CD4-positive, alpha-beta T cell treated with Interleukin-6 at 100 ng/mL for 8 hours (primary cell): Measurements from ENCODE around the gene MUTYH.
A peak's percentile ranks its signal among the peaks of the same experiment; 100 is the strongest.
"Not testable (repeated sequence)": the region's sequence is repeated elsewhere in the genome, so short reads cannot be mapped to it uniquely, and the experiment has no call there.

ENCODE experiments used
- DNase-seq: peaks from one replicate; pipeline ENCODE4 v3.0.0-alpha.2; 2020; ENCODE audit warnings: mixed read lengths, low spot score

Gene MUTYH

GRCh38 chr1:45339789-45340558, at the start of gene MUTYH, which contains the start of gene TOE1:
MUTYH (minus strand) TSS chr1:45340440; CDS start chr1:45334505, 5,935 bp downstream.
TOE1 (plus strand) TSS chr1:45340170; CDS start chr1:45340253, 83 bp downstream.
- DNase-seq, result peak; percentile 90

DNA sequence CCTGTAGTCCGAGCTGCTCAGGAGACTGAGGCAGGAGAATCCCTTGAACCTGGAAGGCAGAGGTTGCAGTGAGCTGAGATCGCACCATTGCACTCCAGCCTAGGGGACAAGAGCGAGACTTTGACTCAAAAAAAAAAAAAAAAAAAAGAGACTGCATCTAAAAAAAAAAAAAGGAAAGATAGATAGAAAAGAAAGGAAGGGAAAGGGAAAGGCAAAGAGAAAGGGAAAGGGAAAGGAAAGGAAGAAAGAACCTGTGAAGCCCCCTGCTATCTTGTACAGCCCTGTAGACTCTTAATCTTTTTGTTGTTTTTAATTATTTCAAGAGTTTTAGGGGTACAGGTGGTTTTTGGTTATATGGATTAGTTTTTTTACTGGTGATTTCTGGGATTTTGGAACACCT, 46.0 kb upstream of the MUTYH start:
- no peak for DNase-seq

DNA sequence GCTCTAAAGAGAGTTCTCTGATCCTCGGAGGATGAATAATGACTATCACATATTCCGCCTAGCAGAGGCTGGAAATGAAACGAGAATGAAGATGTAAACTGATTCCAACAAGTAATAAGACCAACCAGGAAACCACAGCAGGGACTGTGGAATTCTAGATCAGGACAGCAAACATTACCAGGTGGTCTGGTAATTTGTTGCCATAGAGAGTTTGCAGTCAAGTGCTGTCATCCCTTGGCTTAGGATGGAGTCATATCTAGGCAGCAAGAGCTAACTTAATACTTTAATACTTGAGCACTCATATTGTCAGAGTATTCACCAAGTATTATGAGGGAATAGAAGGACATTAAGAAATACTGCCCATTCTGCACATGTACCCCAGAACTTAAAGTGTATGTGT, 45.1 kb upstream of the MUTYH start:
- no peak for DNase-seq

DNA sequence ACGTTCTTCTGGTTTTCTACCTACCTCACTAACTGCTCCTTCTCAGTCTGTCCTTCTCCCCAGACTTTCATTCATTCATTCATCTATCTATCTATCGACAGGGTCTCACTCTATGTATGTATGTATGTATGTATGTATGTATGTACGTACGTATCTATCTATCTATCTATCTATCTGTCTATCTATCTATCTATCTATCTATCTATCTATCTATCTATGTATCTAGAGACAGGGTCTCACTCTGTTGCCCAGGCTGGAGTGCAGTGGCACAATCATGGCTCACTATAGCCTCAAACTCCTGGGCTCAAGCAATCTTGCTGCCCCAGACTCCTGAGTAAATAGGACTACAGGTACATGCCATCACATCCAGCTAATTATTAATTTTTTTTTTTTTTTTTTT, 44.0 kb upstream of the MUTYH start:
- DNase-seq, result not testable (repeated sequence)

DNA sequence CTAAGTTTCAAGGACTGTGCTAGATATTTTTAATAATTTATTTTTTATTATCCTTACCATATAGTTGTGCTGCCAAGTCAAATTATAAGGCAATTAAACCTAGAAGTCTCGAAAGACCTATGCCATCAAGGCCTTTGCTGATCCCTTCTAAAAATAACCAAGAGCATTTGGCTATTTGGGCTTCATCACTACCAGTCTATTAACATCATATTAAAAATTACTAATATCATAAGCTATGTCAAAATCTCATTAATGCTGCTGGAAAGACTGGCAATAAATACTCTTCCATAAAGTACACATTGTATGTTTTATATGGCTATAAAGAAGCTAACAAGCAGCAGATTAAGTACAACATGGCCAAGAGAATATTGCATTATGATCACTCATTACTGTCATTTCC, 43.0 kb upstream of the MUTYH start:
- no peak for DNase-seq

DNA sequence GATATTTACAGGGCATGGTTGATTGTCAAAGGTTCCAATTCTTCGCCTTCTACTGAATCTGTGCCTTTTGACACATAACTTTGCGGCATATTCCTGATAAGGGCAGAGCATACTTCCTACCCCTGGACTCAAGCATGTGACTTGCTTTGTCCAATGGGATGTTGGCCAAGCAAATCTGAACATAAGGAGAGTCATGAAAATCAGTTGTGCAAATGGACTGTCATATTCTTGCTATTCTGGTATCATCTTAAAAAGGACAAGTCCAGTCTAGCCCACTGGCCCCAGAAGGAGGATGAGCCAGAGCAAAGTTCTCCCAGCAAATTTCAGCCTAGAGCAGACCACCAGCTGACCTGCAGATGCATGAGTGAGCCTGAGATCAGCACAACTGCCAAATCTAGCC, 41.0 kb upstream of the MUTYH start:
- DNase-seq, result no peak

GRCh38 chr1:45380730-45381129, 40.5 kb upstream of the MUTYH start:
- no peak for DNase-seq

GRCh38 chr1:45380125-45380524, 39.9 kb upstream of the MUTYH start:
- no peak for DNase-seq

DNA sequence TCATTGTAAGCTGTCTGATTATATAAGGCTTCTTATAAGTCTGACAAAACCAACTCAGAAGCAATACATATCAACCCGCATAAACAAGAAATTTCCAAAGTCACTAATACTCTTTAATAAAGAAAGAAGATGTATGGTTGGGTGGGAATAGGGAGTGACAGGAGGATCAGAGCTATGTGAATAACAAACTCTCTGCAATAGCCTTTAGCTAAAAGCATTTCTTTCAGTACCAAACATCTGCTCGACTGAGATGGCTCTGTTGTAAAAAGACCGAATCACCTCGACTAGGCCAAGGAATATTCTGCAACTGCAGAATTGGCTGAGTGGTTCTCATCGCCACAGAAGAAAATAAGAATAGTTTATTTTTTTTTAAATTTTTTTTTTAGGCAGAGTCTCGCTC, 39.3 kb upstream of the MUTYH start:
- DNase-seq, result no peak

GRCh38 chr1:45378184-45378583, 37.9 kb upstream of the MUTYH start:
- DNase-seq, result no peak

- no peak for DNase-seq
These were observed 35.2 kb upstream of the MUTYH start for GRCh38 chr1:45375104-45376090.

GRCh38 chr1:45373573-45373972, 33.3 kb upstream of the MUTYH start:
- DNase-seq, result no peak

DNA sequence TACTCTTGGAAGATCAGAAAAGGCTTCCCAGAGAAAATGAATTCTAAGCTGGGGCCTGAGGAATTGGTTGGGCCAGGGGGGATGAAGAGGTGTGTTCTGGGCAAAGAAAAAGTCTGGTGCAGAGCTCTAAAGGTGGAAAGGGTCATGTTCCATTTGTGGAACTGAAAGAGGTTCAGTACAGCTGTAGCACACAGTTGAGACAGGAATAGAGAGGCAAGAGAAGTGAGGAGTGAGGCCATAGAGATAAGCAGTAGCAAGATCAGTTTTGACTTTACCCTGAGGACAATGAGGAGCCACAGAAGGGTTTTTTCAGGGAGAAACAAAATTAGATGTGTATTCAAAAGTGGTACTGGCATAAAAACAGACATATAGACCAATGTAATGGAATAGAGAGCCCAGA, 30.3 kb upstream of the MUTYH start:
- DNase-seq, result no peak

- DNase-seq, result no peak
These were observed 24.8 kb upstream of the MUTYH start for GRCh38 chr1:45365051-45365450.

DNA sequence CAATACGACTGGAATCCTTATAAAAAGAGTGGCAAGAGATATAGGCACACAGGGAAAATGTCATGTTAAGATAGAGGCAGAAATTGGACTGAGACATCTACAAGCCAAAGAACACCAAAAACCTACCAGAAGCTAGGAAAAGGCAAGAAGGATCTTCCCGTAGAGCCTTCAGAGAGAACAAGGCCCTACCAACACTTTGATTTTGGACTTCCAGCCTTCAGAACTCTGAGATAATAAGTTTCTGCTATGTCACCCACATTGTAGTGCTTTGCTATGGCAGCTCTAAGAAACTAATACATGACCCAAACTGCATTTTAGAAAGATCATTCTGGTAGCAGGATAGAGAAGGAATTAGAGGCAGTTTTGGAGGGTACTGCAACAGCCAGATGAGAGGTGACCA, 24.1 kb upstream of the MUTYH start:
- DNase-seq, result no peak

DNA sequence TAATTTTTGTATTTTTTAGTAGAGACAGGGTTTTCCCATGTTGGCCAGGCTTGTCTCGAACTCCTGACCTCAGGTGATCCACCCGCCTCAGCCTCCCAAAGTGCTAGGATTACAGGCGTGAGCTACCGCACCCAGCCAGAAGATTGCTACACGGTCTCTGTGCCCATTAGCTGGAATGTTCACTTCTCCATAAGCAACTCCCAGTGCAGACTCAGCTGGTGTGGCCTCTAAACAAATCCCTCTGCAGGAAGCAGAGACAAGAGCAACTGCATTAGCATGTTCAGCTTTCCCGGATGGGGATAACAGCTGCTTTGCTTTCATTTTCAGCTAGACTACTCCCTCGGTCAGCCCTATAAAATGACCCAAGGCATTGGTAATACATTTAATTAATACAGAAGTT, 20.7 kb upstream of the MUTYH start:
- not testable (repeated sequence) for DNase-seq

GRCh38 chr1:45359882-45360513, 19.8 kb upstream of the MUTYH start:
- peak; percentile 50 for DNase-seq

GRCh38 chr1:45356186-45356585, 15.9 kb upstream of the MUTYH start:
- no peak for DNase-seq

DNA sequence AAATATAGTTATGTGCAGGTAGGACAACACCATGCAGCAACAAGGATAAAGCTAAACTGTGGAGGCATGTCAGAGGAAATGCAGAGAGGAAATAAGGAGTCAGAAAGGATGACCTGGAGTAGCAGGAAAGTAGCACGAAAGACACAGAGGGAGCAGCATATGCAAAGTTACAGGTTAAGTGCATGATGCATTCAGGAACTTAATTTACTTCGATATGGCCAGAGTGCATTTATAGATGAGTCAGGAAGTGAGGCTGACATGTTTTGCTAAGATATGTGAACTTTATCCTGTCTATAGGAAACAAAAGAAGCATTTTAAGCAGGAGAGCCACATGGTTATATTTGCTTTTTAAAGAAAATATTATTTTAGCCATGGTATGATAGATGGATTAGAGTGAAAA, 15.4 kb upstream of the MUTYH start:
- no peak for DNase-seq

- no peak for DNase-seq
These were observed 14.6 kb upstream of the MUTYH start for GRCh38 chr1:45354838-45355237.

GRCh38 chr1:45353685-45354084, 13.4 kb upstream of the MUTYH start:
- DNase-seq, result no peak

DNA sequence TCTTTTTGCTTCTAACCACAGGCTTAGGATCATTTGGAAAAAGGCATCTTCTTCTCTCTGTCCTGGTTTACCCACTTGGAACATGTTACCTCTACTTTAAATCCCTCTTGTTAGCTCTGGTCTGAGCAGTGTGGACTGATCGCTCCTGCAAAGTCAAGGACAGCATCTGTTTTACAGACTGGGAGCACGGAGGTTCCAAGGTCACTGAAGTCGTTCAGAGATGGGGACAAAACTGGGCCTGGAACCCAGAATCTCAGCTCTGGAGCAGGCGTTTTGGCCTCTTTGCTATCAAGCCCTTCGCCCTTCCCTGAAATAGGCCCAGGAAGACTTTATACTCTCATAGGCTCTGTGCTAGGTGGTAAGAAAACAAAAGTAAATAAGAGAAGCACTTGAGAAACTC, 11.3 kb upstream of the MUTYH start:
- DNase-seq, result no peak
